HG02973 (cell line): ENCODE results near the gene RASSF1.
A peak's percentile ranks its signal among the peaks of the same experiment; 100 is the strongest.

Experiments used
- ATAC-seq: cut with Tn5 transposase; IDR thresholded peaks from one replicate; pipeline ENCODE4 v1.9.1; 2021; ENCODE audit warnings: moderate library complexity; ENCODE audit not compliant: unreplicated experiment

Gene RASSF1

GRCh38 chr3:50302095-50303012, 38.3 kb downstream of the RASSF1 start:
- no peak for ATAC-seq

GRCh38 chr3:50300681-50301254, 39.9 kb downstream of the RASSF1 start:
- no peak for ATAC-seq

- no peak for ATAC-seq
These were observed 40.5 kb downstream of the RASSF1 start for GRCh38 chr3:50299929-50300680.

GRCh38 chr3:50299638-50299928, 41.1 kb downstream of the RASSF1 start:
- no peak for ATAC-seq

GRCh38 chr3:50298836-50299637, 41.6 kb downstream of the RASSF1 start, which contains the start of the genes HYAL3 and NAA80:
TSS of gene HYAL3 (minus strand) at chr3:50299405. CDS start at chr3:50295602, 3,803 bp downstream.
TSS of gene NAA80 (minus strand) at chr3:50299405. CDS start at chr3:50297463, 1,942 bp downstream.
- peak; percentile 82 for ATAC-seq

GRCh38 chr3:50297896-50298725, 42.5 kb downstream of the RASSF1 start:
- no peak for ATAC-seq

GRCh38 chr3:50297384-50297775, 43.3 kb downstream of the RASSF1 start:
- ATAC-seq, result no peak

- no peak for ATAC-seq
These were observed 43.8 kb downstream of the RASSF1 start for GRCh38 chr3:50296721-50297383.

GRCh38 chr3:50295553-50296431, 44.8 kb downstream of the RASSF1 start:
- ATAC-seq, result no peak

- no peak for ATAC-seq
These were observed 45.9 kb downstream of the RASSF1 start for GRCh38 chr3:50294492-50295403.

GRCh38 chr3:50294089-50294488, 46.5 kb downstream of the RASSF1 start:
- ATAC-seq, result no peak

- ATAC-seq, result no peak
These were observed 47.4 kb downstream of the RASSF1 start for GRCh38 chr3:50293079-50293801.

GRCh38 chr3:50292159-50293078, 48.2 kb downstream of the RASSF1 start, which contains the start of gene IFRD2:
TSS of gene IFRD2 (minus strand) at chr3:50292429. CDS start at chr3:50292274, 155 bp downstream.
- peak; percentile 93 for ATAC-seq

- ATAC-seq, result no peak
These were observed 50.4 kb downstream of the RASSF1 start for GRCh38 chr3:50290161-50290641.

GRCh38 chr3:50289130-50289529, 51.5 kb downstream of the RASSF1 start:
- no peak for ATAC-seq
